ENCODE data around the gene FOSL2. TPM values are rescaled to one million over a fixed set of nuclear protein-coding genes. Genes with fewer than 3 reads are reported as not detected.

FOSL2 gene
- total and polyA plus RNA-seq, 4 donors, result 4.5 to 14.2 (median 10.7) TPM

DNA sequence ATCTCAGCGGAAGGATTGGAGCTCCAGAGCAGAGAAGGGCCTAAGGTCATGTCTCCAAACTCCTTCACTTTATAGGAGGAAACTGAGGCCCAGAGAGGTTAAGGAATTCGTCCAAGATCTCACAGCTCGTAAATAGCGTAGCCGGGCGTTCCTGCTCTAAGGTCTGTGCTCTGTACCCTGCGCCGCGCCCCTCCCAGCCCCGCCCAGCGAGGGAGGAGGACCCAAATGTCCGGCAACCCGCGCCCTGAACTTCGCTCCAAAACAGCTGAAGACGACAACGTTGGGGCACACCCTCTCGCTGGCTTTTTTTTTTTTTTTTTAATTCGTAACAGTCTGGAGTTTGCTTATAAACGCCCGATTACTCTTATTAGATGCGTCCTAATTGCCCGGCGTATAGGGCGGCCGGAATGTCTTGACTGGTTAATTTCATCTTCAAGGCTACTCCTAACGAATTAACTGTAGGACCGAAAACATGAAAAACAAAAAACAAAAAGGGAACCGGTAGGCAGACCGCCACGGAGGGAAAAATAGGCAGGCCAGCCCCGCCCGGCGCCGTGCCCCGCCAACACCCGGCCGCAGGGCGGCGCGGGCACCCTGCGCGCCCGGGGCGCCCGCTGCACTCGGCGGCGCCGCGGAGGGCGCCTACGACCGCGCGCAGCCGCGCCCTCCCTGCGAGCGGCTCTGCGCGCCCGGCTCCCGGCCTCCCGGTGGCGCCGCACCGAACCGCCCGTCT lies 928 bp upstream of the FOSL2 start:
- peak overlapping the region; percentile 96 for H3K27ac ChIP-seq (ENCODE audit: low read depth, low read length)
- DNase-seq (ENCODE audit: low read depth in 4 of 6, low spot score in 6 of 6), result peak in 1 of 6 donors; percentile 81

DNA sequence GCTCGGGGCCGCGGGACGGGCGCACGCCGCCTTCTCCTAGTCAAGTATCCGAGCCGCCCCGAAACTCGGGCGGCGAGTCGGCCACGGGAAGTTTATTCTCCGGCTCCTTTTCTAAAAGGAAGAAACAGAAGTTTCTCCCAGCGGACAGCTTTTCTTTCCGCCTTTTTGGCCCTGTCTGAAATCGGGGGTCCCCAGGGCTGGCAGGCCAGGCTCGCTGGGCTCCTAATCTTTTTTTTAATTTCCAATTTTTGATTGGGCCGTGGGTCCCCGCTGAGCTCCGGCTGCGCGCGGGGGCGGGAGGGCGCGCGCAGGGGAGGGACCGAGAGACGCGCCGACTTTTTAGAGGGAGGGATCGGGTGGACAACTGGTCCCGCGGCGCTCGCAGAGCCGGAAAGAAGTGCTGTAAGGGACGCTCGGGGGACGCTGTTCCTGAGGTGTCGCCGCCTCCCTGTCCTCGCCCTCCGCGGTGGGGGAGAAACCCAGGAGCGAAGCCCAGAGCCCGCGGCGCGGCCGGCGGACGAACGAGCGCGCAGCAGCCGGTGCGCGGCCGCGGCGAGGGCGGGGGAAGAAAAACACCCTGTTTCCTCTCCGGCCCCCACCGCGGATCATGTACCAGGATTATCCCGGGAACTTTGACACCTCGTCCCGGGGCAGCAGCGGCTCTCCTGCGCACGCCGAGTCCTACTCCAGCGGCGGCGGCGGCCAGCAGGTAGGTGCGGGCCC lies 617 bp downstream of the FOSL2 start:
- Histone ChIP-seq H3K27ac (ENCODE audit: low read depth, low read length) (peak overlapping the region; percentile 96), H3K27me3 (ENCODE audit: control insufficient read depth, insufficient read depth, low read length) (peaks cover 2% of the 10 kb centered on the region), H3K36me3 (ENCODE audit: control insufficient read depth, insufficient read depth, low read length) (no peaks in the 10 kb centered on the region), H3K4me3 (ENCODE audit: low read depth, low read length) (peak overlapping the region; percentile 75), H3K4me1 (ENCODE audit: control insufficient read depth, insufficient read depth, low read length) (peaks cover 29% of the 10 kb centered on the region), H3K9me3 (ENCODE audit: control insufficient read depth, insufficient read depth, low read length) (no peaks in the 10 kb centered on the region)
- DNase-seq (ENCODE audit: low read depth in 4 of 6, low spot score in 6 of 6), result peak in 2 of 6 donors; percentile 25 to 70
- WGBS (ENCODE audit: insufficient coverage), result 0% methylated on average over 81 of the region's 81 CpGs

More for the DNA sequence above, 928 bp upstream of the FOSL2 start:
- under 1% methylated on average over 60 of the region's 70 CpGs for WGBS (ENCODE audit: insufficient coverage)
- Histone ChIP-seq H3K27me3 (ENCODE audit: control insufficient read depth, insufficient read depth, low read length) (peaks cover 2% of the 10 kb centered on the region), H3K4me3 (ENCODE audit: low read depth, low read length) (peak overlapping the region; percentile 75), H3K4me1 (ENCODE audit: control insufficient read depth, insufficient read depth, low read length) (peaks cover 29% of the 10 kb centered on the region), H3K9me3 (ENCODE audit: control insufficient read depth, insufficient read depth, low read length) (no peaks in the 10 kb centered on the region), H3K36me3 (ENCODE audit: control insufficient read depth, insufficient read depth, low read length) (no peaks in the 10 kb centered on the region)

DNA sequence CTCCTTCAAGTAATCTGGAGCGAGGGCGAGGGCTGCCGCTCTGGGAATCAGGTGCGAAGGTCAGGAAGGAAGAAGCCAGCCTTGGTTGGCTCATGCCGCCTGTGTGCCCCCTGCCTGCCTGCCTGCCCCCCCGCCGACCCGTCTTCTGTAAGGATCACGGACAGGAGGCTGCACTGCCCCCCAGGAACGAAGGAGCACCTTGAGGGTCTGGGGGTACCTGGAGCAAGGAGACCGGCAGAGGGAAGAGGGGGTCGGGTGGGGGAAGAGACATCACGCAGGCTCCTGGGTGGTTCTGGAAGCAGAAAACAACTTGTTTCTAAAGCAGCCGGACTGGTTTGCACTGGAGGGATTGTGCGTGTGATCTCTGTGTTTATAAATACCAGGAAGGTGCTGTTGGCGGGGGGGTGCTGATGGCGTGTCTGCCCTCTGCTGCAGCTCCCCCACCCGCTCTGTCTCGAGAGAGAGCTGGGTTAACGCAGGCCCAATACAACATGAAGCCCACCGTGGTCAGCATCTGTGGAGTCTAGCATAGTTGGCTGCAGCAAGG lies 1.7 kb downstream of the FOSL2 start:
- WGBS (ENCODE audit: insufficient coverage), result 23% methylated on average over 19 of the region's 21 CpGs
- H3K4me3 ChIP-seq (ENCODE audit: low read depth, low read length), result peak overlapping the region; percentile 75
- H3K27ac ChIP-seq (ENCODE audit: low read depth, low read length), result peak overlapping the region; percentile 73
- H3K9me3 ChIP-seq (ENCODE audit: control insufficient read depth, insufficient read depth, low read length), result no peaks in the 10 kb centered on the region
- no peaks in the 10 kb centered on the region for H3K36me3 ChIP-seq (ENCODE audit: control insufficient read depth, insufficient read depth, low read length)
- peaks cover 29% of the 10 kb centered on the region for H3K4me1 ChIP-seq (ENCODE audit: control insufficient read depth, insufficient read depth, low read length)
- DNase-seq (ENCODE audit: low read depth in 4 of 6, low spot score in 6 of 6), result peak in 1 of 6 donors; percentile 14
- H3K27me3 ChIP-seq (ENCODE audit: control insufficient read depth, insufficient read depth, low read length), result peaks cover 2% of the 10 kb centered on the region

DNA sequence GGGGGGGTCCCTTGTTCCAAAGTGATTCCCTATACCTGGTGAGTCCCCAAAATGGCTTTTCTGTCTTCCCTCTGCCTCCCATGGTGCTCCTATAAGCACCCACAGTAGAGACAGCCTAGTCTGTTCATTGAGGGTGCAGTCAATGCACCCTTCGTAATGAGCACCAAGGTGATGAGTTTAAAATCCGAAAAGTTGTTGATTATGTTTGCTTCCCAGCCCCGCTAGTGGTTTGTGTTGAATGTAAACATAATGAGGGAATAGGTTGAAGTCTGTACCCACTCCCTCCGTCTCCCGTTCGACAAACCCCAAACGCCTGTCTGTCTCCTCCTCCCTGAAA lies 2.3 kb downstream of the FOSL2 start:
- H3K27ac ChIP-seq (ENCODE audit: low read depth, low read length), result peak overlapping the region; percentile 73
- no peaks in the 10 kb centered on the region for H3K36me3 ChIP-seq (ENCODE audit: control insufficient read depth, insufficient read depth, low read length)
- peak overlapping the region; percentile 75 for H3K4me3 ChIP-seq (ENCODE audit: low read depth, low read length)
- no peaks in the 10 kb centered on the region for H3K9me3 ChIP-seq (ENCODE audit: control insufficient read depth, insufficient read depth, low read length)
- peaks cover 26% of the 10 kb centered on the region for H3K4me1 ChIP-seq (ENCODE audit: control insufficient read depth, insufficient read depth, low read length)
- H3K27me3 ChIP-seq (ENCODE audit: control insufficient read depth, insufficient read depth, low read length), result peaks cover 2% of the 10 kb centered on the region
- no CpG with 5 or more reads among the region's 7 CpGs for WGBS (ENCODE audit: insufficient coverage)
- no peak for DNase-seq (ENCODE audit: low read depth in 4 of 6, low spot score in 6 of 6)

DNA sequence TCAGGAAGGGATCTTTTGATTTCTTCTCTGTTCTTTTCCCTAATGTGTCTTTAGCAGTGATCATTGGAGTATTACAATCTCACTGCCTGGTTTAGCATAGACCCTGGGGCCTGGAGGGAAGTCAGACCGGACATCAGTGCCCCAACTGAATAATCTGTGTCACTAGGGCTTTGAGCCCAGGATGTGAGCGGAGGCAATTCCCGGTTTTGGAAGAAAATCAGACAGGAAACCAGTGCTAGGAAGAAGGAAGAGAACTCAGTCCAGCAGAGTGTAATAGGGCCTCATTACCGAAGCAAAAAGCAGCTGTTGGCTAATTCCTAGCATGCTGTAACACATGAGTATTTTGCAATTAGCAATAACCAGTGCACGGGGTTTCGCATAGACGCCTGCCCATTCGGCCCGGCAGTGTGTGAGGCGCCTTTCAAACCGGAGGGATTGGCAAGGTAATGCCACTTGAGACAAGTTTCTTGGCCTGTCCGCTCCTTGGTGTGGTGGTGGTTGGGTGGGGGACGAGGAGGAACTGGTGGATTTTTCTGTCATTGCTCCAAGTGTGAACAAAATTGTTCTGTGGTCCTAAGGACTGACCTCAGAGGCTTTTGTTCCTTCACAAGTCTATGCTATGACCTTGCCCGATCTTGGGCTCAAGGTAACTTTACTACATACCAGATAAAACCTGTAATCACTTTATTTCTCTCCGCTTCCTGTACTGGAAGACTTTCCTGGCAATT lies 2.8 kb downstream of the FOSL2 start:
- Histone ChIP-seq H3K27ac (ENCODE audit: low read depth, low read length) (peak overlapping the region; percentile 73), H3K9me3 (ENCODE audit: control insufficient read depth, insufficient read depth, low read length) (peaks cover 1% of the 10 kb centered on the region), H3K4me3 (ENCODE audit: low read depth, low read length) (peak overlapping the region; percentile 75), H3K4me1 (ENCODE audit: control insufficient read depth, insufficient read depth, low read length) (peaks cover 24% of the 10 kb centered on the region), H3K36me3 (ENCODE audit: control insufficient read depth, insufficient read depth, low read length) (no peaks in the 10 kb centered on the region), H3K27me3 (ENCODE audit: control insufficient read depth, insufficient read depth, low read length) (peaks cover 2% of the 10 kb centered on the region)
- 76% methylated on average over 15 of the region's 15 CpGs for WGBS (ENCODE audit: insufficient coverage)
- DNase-seq (ENCODE audit: low read depth in 4 of 6, low spot score in 6 of 6), result peak in 1 of 6 donors; percentile 42

DNA sequence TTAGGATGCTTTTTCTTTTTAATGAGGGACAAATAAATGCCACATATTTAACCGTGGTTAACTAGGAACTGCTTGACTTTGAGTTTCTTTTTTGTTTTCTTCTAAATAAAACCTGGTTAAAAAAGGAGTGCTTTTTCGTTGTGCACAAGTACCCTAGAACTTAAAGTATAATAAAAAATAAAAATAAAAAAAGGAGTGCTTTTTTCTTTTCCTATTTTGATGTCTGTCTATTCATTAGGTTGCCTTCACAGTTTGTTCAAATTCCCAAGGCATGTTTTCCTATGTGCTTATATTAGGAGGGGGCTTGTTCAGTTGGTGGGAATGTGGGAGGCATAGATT lies 4.4 kb downstream of the FOSL2 start:
- no peak for DNase-seq (ENCODE audit: low read depth in 4 of 6, low spot score in 6 of 6)
- Histone ChIP-seq H3K27me3 (ENCODE audit: control insufficient read depth, insufficient read depth, low read length) (peaks cover 2% of the 10 kb centered on the region), H3K9me3 (ENCODE audit: control insufficient read depth, insufficient read depth, low read length) (peaks cover 1% of the 10 kb centered on the region), H3K4me3 (ENCODE audit: low read depth, low read length) (no peak overlapping the region), H3K36me3 (ENCODE audit: control insufficient read depth, insufficient read depth, low read length) (no peaks in the 10 kb centered on the region), H3K4me1 (ENCODE audit: control insufficient read depth, insufficient read depth, low read length) (peaks cover 13% of the 10 kb centered on the region), H3K27ac (ENCODE audit: low read depth, low read length) (peak overlapping the region; percentile 73)
- WGBS (ENCODE audit: insufficient coverage), result no CpG with 5 or more reads among the region's 2 CpGs

DNA sequence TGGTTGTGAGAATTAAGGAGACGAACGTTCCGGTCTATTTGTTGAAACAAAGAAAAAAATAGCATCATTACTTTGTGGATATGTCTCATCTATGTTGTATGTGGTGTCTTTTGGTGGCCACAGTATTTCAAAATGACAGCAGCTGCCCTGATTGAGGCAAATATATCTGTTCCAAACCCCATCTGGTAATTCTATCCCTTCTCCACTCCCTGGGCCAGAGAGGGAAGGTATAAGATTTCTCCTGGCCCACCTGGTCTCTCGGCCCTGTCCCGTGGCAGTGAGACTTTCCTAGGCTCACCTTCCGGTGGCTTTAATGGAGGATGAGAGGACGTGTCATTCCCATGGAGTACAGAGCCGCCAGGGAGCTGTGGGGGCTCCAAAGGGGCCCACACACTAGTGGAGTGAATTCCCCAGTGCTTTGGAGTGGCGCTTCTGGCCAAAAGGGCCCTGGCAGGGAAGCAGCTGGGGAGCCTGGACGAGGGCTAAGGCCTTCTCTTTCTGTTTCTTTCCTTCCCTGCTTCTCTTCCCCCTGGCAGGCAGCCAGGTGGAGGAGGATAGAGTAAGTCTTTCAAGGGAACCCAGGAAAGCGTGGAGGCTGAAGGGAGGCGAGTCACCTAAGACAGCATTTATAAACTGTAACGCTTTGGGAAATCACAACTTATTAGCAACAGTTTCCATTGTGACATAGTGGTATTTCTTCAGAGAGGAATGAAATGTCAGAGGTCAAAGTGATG lies 5.6 kb downstream of the FOSL2 start:
- Histone ChIP-seq H3K36me3 (ENCODE audit: control insufficient read depth, insufficient read depth, low read length) (no peaks in the 10 kb centered on the region), H3K27me3 (ENCODE audit: control insufficient read depth, insufficient read depth, low read length) (peaks cover 2% of the 10 kb centered on the region), H3K4me1 (ENCODE audit: control insufficient read depth, insufficient read depth, low read length) (peaks cover 11% of the 10 kb centered on the region), H3K4me3 (ENCODE audit: low read depth, low read length) (no peak overlapping the region), H3K27ac (ENCODE audit: low read depth, low read length) (no peak overlapping the region), H3K9me3 (ENCODE audit: control insufficient read depth, insufficient read depth, low read length) (peaks cover 1% of the 10 kb centered on the region)
- DNase-seq (ENCODE audit: low read depth in 4 of 6, low spot score in 6 of 6), result no peak
- WGBS (ENCODE audit: insufficient coverage), result 85% methylated on average over 8 of the region's 13 CpGs

DNA sequence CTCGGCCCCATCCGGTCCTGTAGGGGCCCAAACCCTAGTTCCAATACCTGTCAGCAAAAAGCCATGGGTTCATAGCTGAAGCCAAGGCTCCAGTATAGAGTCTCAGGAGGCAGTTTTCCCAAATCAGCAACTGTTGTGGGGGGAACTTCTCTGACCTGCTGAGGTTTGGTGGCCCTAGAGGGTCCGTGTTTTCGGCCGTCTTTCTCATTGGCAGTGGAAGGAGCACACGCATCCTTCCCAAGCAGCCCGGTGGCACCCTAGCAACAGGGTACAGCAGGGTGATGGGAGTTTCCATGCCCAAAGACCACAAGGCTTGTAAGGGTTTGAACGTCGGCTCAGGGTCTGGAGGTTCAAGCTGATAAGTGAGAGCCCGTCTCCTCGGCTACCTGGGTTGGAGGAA lies 6.6 kb downstream of the FOSL2 start:
- H3K27me3 ChIP-seq (ENCODE audit: control insufficient read depth, insufficient read depth, low read length), result no peaks in the 10 kb centered on the region
- peaks cover 1% of the 10 kb centered on the region for H3K9me3 ChIP-seq (ENCODE audit: control insufficient read depth, insufficient read depth, low read length)
- no peak overlapping the region for H3K4me3 ChIP-seq (ENCODE audit: low read depth, low read length)
- peaks cover 4% of the 10 kb centered on the region for H3K36me3 ChIP-seq (ENCODE audit: control insufficient read depth, insufficient read depth, low read length)
- WGBS (ENCODE audit: insufficient coverage), result 97% methylated on average over 11 of the region's 11 CpGs
- no peak for DNase-seq (ENCODE audit: low read depth in 4 of 6, low spot score in 6 of 6)
- peaks cover 8% of the 10 kb centered on the region for H3K4me1 ChIP-seq (ENCODE audit: control insufficient read depth, insufficient read depth, low read length)
- no peak overlapping the region for H3K27ac ChIP-seq (ENCODE audit: low read depth, low read length)

DNA sequence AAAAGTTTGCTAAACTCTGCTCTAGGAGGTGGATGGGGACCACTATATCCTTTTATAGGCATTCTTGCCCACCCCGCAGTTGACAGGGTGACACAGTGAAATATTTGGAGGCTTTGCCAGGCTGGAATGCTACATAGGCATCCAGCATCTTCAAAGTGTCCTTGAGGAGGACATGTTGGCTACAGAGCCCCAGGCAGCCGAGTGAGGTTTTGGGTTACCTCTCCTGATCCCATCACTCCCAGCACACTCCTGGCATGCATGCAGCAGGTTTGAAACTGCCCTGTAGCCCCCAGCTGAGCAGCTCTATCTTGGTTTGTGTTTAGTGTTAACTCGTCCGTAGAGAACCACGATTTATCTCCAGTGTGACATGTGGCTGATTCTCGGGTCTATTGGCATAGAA lies 7.3 kb downstream of the FOSL2 start:
- H3K27me3 ChIP-seq (ENCODE audit: control insufficient read depth, insufficient read depth, low read length), result no peaks in the 10 kb centered on the region
- peaks cover 1% of the 10 kb centered on the region for H3K9me3 ChIP-seq (ENCODE audit: control insufficient read depth, insufficient read depth, low read length)
- WGBS (ENCODE audit: insufficient coverage), result 80% methylated on average over 1 of the region's 6 CpGs
- no peak overlapping the region for H3K4me3 ChIP-seq (ENCODE audit: low read depth, low read length)
- H3K27ac ChIP-seq (ENCODE audit: low read depth, low read length), result no peak overlapping the region
- no peak for DNase-seq (ENCODE audit: low read depth in 4 of 6, low spot score in 6 of 6)
- peaks cover 6% of the 10 kb centered on the region for H3K36me3 ChIP-seq (ENCODE audit: control insufficient read depth, insufficient read depth, low read length)
- H3K4me1 ChIP-seq (ENCODE audit: control insufficient read depth, insufficient read depth, low read length), result peaks cover 3% of the 10 kb centered on the region
